ENCODE results near the gene MBNL2.

MBNL2 gene

DNA sequence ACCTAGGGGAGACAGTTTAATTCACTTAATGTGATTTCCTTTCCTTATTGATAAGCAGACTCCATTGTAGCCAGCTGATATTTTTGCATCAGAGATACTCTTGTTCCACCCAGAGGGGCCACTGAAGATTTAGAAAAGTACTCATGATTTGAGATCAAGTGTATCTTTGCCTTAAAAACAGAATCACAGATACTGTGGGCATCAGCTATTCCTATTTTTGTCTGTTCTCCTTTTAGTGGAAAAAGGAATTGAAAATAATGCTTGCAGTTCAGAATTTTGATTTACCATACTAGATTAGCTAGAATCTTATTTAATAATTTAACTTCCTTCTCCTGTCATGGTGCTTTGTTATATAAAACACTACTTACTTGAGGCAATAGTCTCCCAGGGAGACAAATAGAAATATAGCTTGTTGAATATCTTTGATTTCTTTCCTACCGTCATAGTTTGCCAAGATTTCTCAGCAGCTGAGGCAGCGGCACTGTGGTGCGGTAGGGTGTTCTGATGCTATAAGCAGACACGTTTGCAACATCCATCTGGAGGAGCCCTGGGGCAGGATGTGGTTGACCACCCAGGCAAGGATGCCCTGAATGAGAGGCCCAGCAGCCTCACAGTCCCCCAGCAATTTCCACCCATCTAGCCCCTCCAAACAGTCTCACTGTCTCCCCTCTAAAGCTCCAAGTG is 164.8 kb downstream of the MBNL2 start:
- DNase-seq = no peak

DNA sequence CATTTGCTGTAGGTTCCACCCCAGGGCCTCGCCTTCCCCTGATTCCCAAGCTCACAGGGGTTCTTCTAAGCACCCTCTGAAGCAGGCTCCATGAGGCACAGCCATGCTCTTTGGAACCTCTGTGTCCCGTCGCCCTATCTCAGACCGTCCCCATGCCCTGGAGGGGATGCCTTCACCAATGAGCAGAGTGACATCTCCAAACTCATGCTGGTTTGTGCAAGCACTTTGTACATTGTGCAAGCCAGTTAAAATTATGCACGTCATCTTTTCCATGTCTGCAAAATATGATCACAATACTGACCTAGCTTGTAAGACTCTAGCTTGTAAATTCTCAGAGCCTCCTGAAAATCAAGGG is 165.3 kb downstream of the MBNL2 start:
- DNase-seq = no peak

DNA sequence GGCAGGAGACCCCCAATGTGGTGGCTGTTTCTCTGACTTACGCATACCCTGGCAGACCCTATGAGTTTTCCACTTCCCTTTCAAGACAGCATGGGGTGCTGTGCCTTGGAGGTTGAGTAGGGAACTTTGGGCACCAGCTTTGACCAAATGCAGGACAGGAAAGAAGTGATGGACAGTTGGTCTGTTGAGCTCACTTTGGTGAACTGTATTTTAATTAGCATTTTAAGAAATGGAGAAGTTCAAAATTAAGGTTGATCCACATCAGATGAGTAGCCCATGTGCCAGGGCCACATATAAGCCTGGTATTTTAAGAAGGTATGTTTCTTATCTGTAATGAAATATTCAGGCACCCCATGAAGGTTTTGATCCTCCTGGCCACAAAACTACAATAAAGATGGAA is 165.8 kb downstream of the MBNL2 start:
- DNase-seq = no peak

DNA sequence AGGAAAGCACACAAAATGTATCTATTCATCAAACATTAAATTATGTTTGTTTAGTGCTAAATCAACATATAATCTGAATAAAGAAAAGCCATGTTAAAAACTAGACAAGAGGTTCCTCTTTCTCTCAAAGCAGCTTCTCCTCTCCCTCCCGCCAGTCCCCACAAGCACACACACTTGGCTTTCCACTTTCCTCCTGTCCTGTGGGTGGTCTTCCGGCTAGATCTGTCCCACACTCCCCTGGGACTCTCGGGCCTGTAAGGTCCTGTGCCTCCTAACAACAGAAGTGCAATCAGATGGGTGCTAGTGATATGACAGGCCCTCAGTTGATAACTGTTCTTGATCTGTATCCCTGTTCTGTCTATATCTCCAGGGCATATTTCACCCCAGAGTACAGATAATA is 166.2 kb downstream of the MBNL2 start:
- DNase-seq = no peak

DNA sequence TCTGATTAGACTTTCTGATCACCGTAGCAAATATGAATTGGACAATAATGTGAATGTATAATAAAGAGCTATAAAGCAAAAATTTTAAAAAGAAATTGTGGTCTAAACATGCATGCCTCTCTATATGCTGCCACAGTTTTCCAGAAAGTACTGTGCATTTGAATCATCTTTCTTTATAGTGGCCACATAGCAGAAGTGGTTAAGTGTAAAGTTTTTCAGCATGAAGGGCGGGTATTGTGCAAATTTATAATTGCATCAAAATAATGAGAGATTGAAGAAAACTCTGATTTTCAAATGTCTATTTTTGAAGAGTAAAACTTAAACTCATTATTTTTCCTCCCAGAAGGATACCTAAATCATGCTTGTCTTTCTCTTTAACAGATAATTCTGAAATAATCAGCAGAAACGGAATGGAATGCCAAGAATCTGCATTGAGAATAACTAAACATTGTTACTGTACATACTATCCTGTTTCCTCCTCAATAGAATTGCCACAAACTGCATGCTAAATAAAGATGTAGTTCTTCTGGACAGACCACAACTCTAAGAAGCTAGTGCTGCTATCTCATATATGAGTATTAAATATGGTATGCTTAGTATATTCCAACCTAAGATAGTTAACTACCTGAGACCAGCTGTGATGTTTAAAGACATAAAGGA is 168.9 kb downstream of the MBNL2 start:
- DNase-seq = no peak

DNA sequence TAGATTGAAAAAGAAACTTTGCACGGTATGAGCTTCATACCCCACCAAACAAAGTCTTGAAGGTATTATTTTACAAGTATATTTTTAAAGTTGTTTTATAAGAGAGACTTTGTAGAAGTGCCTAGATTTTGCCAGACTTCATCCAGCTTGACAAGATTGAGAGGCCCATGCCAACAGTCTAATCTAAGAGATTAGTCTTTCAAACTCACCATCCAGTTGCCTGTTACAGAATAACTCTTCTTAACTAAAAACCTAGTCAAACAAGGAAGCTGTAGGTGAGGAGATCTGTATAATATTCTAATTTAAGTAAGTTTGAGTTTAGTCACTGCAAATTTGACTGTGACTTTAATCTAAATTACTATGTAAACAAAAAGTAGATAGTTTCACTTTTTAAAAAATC is 169.9 kb downstream of the MBNL2 start:
- DNase-seq = no peak

DNA sequence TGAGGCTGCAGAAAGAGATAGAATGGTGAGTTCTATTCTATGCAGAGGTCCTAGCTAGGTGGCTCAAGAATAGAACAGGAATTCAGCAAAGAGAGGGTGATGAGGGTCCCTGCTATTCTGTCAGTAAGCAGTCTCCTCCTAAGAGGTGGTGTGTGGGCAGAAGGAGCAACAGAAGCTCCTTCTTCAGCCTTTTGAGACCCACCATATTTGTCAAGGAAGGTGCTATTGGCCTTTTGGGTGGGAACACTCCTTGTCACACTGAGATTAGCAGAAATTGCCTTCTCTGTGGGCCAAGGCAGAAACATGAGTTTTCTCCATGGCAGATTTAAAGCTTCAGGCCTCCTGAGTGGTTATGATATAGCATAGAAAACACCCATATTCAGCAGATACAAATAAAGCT is 172.4 kb downstream of the MBNL2 start:
- no peak for DNase-seq

DNA sequence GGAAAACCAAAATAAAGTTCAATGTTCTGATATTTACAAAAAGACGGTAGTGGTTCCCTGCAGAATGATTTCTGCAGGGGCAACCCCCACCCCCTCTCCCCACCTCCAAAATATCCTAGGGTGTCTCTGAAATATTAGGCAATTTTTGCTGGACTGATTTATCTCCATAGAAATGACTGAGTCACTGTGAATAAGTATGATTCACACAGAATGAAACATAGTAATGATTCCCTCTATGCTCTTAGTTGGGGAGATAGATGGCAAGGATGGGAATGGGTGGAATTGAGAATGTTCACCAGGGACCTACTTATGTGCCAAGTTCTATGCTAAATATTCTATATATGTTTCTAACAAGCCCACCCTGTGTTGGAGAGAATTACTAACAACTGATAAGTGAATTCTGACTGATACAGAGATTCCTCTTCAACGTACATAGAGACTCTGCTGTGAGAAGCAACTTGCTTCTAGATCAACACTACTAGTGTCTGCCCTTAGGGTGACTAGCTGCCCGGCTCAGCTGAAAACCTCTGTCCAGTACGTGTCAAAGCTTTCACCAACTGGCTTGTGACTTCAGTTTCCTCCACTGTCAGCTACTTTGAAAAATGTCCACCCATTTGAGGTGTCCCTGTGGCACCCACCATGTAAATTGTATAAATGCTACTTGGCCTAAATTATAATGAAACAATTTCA is 173.5 kb downstream of the MBNL2 start:
- no peak for DNase-seq

DNA sequence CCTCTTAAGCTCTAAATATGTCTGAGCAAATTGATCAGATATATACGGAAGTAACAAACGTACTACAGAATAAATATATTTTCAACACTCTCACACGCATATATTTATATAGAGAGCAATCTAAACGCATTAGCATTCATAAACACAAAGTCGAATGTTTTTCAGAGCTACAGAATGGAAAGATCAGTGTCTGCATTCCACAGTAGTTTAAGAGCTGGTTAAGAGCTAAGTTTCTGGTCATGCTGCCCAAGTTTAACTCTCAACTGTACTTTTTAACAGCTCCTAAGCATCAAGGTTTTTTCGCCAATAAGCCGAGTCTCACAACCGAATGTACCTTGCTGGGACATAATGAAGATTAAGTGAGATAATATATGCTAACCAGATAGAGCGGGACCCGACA is 175.1 kb downstream of the MBNL2 start:
- no peak for DNase-seq

DNA sequence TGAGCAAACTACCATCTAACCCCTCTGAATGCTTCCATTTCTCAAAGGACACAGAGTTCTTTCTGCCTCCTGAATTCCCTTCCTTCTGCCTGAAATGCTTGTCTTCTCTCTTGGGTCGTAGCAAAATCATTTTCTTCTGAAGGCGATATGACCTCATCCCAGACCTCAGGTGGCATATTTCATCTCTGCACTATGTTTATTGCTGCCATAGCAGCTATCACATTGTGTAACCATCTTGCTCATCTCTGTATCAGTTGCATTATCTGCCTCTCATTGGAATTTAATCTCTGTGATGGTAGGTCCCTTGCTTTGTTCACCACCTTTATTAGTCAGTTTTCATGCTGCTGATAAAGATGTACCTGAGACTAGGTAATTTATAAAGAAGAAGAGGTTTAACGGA is 179.3 kb downstream of the MBNL2 start:
- no peak for DNase-seq

DNA sequence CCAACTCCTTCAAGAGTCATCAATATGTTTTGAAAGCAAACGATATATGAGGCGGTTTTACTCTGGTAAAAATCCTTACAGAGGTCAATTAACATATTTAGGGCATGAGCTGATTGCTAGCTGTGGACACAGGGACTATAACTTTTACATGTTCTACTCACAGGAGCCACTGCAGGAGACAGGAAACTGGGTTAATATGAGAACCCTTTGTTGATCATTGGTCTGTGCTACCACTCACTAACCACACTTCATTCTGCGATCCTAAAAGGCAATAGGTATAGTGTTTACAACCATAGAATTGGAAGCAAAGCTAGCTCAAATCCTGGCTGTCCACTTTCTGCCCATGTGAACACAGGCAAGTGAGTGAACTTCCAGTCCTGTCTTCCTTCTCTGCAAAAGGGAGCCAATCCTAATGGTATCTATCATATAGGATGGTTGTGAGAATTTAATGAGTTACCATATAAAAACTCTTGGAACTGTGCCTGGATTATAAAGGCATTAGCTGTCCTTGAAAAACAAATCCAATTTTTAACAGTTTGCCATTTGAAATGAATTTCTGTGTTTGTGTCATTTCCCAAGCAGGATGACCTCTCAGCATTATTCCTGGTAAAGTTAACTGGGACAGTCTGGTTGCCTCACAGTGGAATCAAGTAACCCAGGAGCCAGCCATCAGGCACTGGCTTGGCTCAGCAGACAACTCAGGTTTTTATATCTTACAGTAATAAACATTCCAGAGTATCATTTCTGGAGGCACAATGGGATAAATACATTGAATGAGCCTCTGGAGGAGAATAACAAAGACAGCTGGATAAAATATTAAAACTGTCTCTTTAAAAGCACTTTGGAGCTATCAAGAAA is 182.0 kb downstream of the MBNL2 start:
- no peak for DNase-seq

DNA sequence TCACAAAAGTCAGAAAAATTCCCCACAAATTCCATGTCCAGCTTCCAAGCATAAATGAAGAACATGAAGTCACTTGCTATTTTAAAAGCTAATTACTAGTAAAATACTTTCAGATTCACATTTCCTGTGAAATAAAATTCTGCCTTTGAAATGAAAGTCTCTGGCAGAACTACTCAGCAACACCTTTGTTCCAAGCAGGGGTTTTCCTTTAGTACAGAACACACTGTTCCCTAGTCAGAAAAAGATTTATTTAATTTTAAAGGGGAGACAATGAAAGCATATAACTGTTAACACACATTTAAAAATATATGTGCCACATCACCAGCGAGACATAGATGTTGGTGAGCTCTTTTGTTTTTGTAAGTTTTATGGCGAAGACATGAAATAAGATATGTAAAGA is 185.4 kb downstream of the MBNL2 start:
- no peak for DNase-seq

DNA sequence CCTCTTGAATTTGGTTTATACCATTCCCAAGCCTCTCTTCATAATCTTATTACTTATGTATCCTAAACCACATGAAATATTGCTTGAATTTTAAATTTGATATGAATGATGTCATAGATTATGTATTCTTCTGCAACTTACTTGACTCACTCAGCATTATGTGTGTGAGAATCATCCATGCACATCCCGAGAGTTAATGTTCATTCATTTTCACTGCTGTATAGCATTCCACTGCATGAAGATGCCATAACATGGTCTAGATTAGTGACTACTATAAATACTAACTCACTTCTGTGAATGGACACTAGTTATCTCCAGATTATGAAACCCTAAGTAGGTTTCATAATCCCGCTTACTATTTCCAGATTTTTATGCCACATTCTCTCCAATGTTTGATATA is 186.8 kb downstream of the MBNL2 start:
- DNase-seq = no peak

DNA sequence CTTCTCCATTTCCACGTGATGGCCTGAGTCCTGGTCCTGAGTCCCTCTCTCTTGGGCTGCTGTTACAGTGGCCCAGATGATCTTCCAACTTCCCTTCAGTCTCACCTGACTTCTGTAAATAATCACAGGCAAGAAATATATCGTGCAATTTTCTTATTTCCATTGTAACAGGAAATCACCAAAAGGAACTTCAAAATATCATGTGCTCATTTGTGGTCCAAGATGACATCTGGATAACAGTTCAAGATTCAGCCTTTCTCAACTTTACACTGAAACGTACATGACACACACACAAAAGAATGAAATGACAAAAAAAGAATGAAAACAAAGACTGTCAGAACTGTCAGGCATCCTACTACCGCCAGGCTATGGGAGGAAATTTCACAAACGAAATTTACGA is 189.9 kb downstream of the MBNL2 start:
- no peak for DNase-seq

DNA sequence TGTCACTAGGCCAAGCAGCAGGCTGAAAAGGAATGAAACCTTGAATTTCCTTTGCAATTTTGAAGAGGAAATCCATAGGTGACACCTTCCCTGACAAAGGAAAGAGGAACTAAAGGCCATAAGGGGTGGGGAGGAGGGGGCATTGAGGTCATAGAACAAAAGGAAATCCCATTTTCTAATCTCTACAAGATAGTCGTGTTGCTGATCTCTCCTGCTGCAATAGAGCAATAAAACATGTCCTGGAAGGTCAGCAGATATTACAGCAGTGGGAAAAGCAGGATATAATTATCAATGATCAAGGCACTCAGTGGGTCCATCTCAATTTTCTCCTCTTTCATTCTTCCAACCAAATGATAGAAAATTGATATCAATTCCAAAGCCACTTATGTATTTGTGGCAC is 191.6 kb downstream of the MBNL2 start:
- DNase-seq = no peak

DNA sequence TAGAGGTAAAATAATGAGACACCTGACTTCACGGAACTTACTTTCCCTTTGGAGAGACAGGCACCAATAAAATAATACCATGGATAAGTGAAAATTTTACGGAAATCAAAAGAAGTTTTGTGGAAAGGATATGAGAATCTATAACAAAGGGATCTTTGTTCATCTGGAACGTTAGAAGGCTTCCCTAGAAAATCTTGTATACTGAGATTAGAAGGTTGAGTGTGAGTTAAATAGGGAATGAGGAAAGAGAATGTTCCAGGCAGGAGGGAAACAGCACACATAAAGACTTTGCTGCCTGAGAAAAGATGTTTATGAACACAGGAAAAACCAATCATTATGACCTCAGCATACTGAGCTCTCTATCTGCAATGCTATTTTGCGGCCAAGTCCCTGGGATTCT is 192.3 kb downstream of the MBNL2 start:
- no peak for DNase-seq

DNA sequence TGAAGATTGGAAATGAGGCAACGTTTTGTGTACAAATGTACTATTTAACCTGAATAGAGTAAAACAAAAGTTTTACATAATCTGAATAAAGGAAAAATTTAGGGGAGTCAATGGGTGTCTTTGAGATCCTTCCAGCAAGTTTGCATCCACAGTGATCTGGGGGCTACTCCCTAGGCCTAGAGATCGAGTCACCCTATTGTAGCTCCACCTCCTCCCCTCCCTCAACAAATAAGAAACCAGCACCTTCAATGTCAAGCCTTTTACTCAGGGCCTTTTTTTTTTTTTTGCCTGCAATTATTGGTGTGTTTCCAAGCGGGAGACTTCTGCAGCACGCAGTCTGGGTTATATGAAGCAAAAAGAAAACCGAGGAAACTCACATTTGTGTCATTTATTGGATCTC is 195.6 kb downstream of the MBNL2 start:
- DNase-seq = no peak

DNA sequence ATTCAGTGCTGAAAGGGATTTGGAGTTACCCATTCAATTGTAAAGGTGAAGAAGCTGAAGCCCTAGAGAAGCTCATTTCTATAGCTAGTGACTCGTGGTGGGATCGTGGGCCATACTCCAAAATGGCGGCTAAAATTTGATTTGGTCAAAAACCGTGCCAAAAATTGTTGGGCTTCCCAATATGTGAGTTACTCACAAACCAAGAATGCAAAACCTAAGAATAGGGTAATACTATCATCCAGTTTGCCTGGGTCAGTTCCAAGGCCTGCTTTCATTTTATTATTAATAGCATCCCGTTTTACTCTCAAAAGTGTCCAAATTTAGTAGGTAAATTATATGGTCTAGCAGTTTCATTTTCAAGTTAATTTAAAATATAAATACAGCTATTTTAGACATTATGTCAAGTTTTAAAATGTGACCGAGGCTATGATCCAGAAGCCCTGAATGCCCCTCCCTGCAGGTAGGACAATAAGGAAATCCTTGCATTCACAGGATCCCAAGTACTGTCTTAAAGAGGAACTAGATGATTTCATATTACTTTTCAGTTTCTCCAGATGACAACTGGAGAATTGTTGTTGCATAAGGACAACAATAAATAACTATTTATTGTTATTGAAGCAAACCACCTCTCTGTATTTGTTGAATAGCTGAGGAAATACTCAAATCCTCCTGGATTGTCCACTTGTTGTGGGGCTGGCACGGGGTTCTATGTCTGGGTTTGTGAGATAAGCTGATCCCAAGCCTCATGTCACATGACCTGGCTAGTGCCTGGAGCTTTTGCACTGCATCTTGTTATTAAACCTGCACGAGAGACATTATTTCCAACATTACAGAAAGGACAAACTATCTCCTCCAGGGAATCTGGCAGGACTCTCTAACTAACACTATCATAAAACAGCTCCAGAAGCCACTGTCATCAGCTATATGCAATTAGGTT is 200.3 kb downstream of the MBNL2 start:
- no peak for DNase-seq

DNA sequence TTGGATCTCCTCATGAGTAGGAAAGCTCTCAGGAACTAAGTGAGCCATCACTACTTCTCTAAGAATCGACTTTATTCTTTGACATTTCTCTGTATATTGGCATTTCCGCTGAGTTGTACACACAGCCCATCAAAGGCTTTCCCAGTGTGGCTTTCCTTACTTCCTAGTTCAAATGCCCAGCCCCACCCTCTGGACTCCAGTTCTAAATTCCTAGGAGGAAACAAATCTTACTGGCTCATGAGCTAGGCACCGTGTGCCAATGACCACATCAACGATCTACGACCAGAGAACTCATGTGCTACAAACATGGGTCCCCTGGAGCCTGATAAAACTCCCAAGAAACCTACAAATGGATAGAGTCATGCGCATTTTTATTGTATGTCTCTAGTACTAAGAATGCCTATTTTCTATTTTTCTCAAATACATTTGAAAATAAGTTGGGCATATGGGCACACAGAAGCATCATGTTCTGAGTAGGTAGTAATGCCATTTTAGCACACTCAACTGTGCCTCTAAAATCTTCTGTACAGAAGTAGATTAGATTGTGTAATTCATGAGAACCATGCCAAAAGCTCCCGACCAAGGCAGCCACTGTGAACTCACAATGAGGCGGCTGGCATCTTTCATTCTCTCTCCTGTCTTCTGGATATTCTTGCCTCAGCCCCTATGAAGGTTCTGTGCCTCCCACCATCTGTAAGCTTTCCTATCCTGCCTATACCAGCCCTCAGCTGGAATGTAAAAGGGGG is 201.3 kb downstream of the MBNL2 start:
- no peak for DNase-seq

DNA sequence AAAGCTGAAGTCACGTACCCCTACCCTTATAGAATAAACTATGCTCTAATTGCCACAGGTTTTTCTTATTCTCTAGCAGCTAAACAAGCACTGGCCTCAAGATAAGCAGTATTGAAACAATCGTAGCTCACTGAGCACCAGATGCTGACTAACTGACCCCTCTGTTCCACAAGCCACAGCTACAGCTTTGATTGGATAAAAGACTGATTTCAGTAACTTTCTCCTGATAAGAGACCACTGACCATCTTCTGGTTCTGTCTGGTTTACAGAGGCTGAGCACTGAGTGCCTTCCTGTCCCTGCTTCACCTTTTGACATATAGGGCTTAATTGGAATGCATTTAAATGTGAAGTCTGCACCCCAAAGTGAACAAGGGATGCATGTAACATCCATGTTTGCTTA is 203.5 kb downstream of the MBNL2 start:
- DNase-seq = no peak

DNA sequence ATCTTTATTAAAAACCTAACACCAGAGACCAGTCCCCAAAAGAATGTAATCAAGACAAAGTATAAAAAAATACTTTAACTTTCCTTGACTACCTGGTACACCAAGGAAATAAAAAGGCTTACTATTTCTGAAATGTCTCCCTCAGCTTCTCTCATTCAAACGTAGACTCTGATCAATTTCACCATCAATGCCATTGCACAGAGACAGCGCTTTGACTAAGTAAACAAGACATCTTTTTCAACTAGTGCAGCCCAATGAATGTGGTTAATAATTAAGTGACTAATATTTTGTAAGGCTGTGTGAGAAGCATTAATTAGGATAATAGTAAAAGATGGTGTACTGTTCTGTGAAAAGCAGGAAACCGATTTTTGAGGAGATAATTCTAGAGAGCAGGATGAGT is 204.6 kb downstream of the MBNL2 start:
- no peak for DNase-seq

DNA sequence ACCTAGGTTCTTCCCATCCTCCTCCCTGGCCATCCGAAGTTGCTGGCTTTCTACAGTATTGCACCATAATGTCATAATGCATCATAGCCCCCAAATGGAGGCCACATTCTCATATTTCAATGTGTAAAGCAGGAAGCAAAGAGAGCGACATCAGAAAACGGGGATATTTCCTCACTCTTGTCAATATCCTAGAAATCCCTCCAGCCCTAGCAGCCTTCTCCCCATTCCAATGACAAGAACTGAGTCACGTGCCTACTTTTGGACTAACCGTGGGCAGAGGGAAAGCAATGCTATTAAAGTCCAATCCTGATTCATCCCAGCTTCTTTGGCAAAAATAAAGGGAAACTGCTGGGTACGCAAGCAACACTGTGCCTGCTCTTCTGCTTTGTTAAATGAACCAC is 207.5 kb downstream of the MBNL2 start:
- peak; percentile 33 for DNase-seq

Data from eye (tissue), 1 donor.